H9 (cell line): ENCODE data around the gene SVEP1. TPM values are rescaled to one million over a fixed set of nuclear protein-coding genes. Genes with fewer than 3 reads are reported as not detected.

Experiments used
- DNase-seq: peaks from one replicate; pipeline ENCODE4 v3.0.0-alpha.2; 2017
- H2AFZ ChIP-seq: one replicate; pipeline ENCODE4 v1.6.1; 2013; ENCODE audit warnings: mild to moderate bottlenecking, low read length, control low read depth, moderate library complexity
- H2AK5ac ChIP-seq: 2 replicates; pipeline ENCODE4 v1.6.1; 2013; ENCODE audit warnings: low read length, control low read depth, mixed read lengths; ENCODE audit not compliant: insufficient read length
- H2BK120ac ChIP-seq: one replicate; pipeline ENCODE4 v1.6.1; 2013; ENCODE audit warnings: low read depth, mild to moderate bottlenecking, low read length, control low read depth, inconsistent platforms; ENCODE audit not compliant: poor library complexity, severe bottlenecking
- H2BK12ac ChIP-seq: 2 replicates; pipeline ENCODE4 v1.6.1; 2013; ENCODE audit warnings: low read length, control low read depth, mixed read lengths, low read depth; ENCODE audit not compliant: insufficient read length
- H2BK15ac ChIP-seq: 2 replicates; pipeline ENCODE4 v1.6.1; 2013; ENCODE audit warnings: low read depth, low read length, control low read depth
- H2BK20ac ChIP-seq: one replicate; pipeline ENCODE4 v1.6.1; 2013; ENCODE audit warnings: low read depth, mild to moderate bottlenecking, low read length, control low read depth, inconsistent platforms; ENCODE audit not compliant: poor library complexity, severe bottlenecking
- H2BK5ac ChIP-seq: 2 replicates; pipeline ENCODE4 v1.6.1; 2013; ENCODE audit warnings: low read length, control low read depth, mixed read lengths; ENCODE audit not compliant: insufficient read length
- H3K14ac ChIP-seq: 2 replicates; pipeline ENCODE4 v1.6.1; 2013; ENCODE audit warnings: low read length, control low read depth; ENCODE audit not compliant: insufficient read depth
- H3K18ac ChIP-seq: 2 replicates; pipeline ENCODE4 v1.6.1; 2013; ENCODE audit warnings: low read depth, mild to moderate bottlenecking, mixed read lengths, low read length, control low read depth; ENCODE audit not compliant: insufficient read length
- H3K23ac ChIP-seq: 2 replicates; pipeline ENCODE4 v1.6.1; 2013; ENCODE audit warnings: low read length, control low read depth, mixed read lengths, low read depth; ENCODE audit not compliant: insufficient read length
- H3K23me2 ChIP-seq: 2 replicates; pipeline ENCODE4 v1.6.1; 2013; ENCODE audit warnings: low read depth, mild to moderate bottlenecking, mixed read lengths, low read length, control low read depth; ENCODE audit not compliant: insufficient read length, poor library complexity, severe bottlenecking
- H3K27ac ChIP-seq: 2 replicates; pipeline ENCODE4 v1.5.1; 2013; ENCODE audit warnings: low read length, control low read depth, mixed read lengths, low read depth; ENCODE audit not compliant: insufficient read length
- H3K27me3 ChIP-seq: 2 replicates; pipeline ENCODE4 v1.6.1; 2013; ENCODE audit warnings: low read length, control low read depth, inconsistent platforms; ENCODE audit not compliant: insufficient read depth
- H3K4ac ChIP-seq: 2 replicates; pipeline ENCODE4 v1.6.1; 2013; ENCODE audit warnings: low read depth, mild to moderate bottlenecking, control low read depth, inconsistent platforms, low read length, moderate library complexity
- H3K4me1 ChIP-seq: 2 replicates; pipeline ENCODE4 v1.6.1; 2013; ENCODE audit warnings: low read length, control low read depth, inconsistent platforms; ENCODE audit not compliant: insufficient read depth
- H3K4me2 ChIP-seq: 2 replicates; pipeline ENCODE4 v1.6.1; 2013; ENCODE audit warnings: low read length, control low read depth, mixed read lengths; ENCODE audit not compliant: insufficient read length, insufficient read depth
- H3K56ac ChIP-seq: 2 replicates; pipeline ENCODE4 v1.6.1; 2013; ENCODE audit warnings: low read depth, mild to moderate bottlenecking, mixed read lengths, low read length, control low read depth; ENCODE audit not compliant: insufficient read length
- H3K79me1 ChIP-seq: 2 replicates; pipeline ENCODE4 v1.6.1; 2013; ENCODE audit warnings: low read depth, mild to moderate bottlenecking, moderate library complexity, low read length, control low read depth, inconsistent platforms; ENCODE audit not compliant: insufficient read depth, poor library complexity, severe bottlenecking
- H3K79me2 ChIP-seq: 2 replicates; pipeline ENCODE4 v1.6.1; 2013; ENCODE audit warnings: low read length, control low read depth, inconsistent platforms; ENCODE audit not compliant: insufficient read depth
- H3K9ac ChIP-seq: 2 replicates; pipeline ENCODE4 v1.6.1; 2013; ENCODE audit warnings: low read length, control low read depth, mixed read lengths; ENCODE audit not compliant: insufficient read length; ENCODE audit errors: extremely low read depth
- H3K9me3 ChIP-seq: one replicate; pipeline ENCODE4 v1.6.1; 2013; ENCODE audit warnings: low read depth, low read length, inconsistent platforms; ENCODE audit not compliant: control insufficient read depth
- H3T11ph ChIP-seq: one replicate; pipeline ENCODE4 v1.6.1; 2013; ENCODE audit warnings: mild to moderate bottlenecking, low read length, control low read depth, inconsistent platforms
- H4K20me1 ChIP-seq: one replicate; pipeline ENCODE4 v1.6.1; 2013; ENCODE audit not compliant: control insufficient read depth, insufficient read length, insufficient read depth
- H4K5ac ChIP-seq: 2 replicates; pipeline ENCODE4 v1.6.1; 2013; ENCODE audit warnings: low read depth, mild to moderate bottlenecking, mixed read lengths, low read length, control low read depth; ENCODE audit not compliant: insufficient read length
- H4K8ac ChIP-seq: replicated peaks from 2 replicates; pipeline ENCODE4 v1.6.1; 2013; ENCODE audit warnings: low read length, control low read depth, mixed read lengths, low read depth; ENCODE audit not compliant: insufficient read length
- H4K91ac ChIP-seq: 2 replicates; pipeline ENCODE4 v1.6.1; 2013; ENCODE audit warnings: low read depth, mild to moderate bottlenecking, moderate library complexity, mixed read lengths, low read length, control low read depth; ENCODE audit not compliant: insufficient read length
- H3K27ac Mint-ChIP-seq, 3 experiments: 2 replicates in 2 of 3; 3 replicates in 1 of 3; pipeline ENCODE4 v1.8.0; 2020 to 2021; ENCODE audit warnings: mixed read lengths in 3 of 3, mild to moderate bottlenecking in 1 of 3, moderate library complexity in 1 of 3
- H3K27me3 Mint-ChIP-seq: 2 replicates; pipeline ENCODE4 v1.8.0; 2021; ENCODE audit warnings: low read depth, mild to moderate bottlenecking, moderate library complexity, mixed read lengths
- H3K36me3 Mint-ChIP-seq, 3 experiments: 2 replicates in 2 of 3; 3 replicates in 1 of 3; pipeline ENCODE4 v1.8.0; 2020 to 2021; ENCODE audit warnings: low read depth in 3 of 3, mixed read lengths in 3 of 3; ENCODE audit not compliant: insufficient read depth in 1 of 3
- H3K4me1 Mint-ChIP-seq, 2 experiments: 2 replicates each; pipeline ENCODE4 v1.8.0; 2020; ENCODE audit warnings: mixed read lengths in 2 of 2
- H3K4me3 Mint-ChIP-seq, 2 experiments: 2 replicates in 1 of 2; 3 replicates in 1 of 2; pipeline ENCODE4 v1.8.0; 2020 to 2021; ENCODE audit warnings: mild to moderate bottlenecking in 2 of 2, mixed read lengths in 2 of 2, moderate library complexity in 1 of 2
- H3K9me3 Mint-ChIP-seq, 2 experiments: 2 replicates in 1 of 2; 3 replicates in 1 of 2; pipeline ENCODE4 v1.8.0; 2020; ENCODE audit warnings: mild to moderate bottlenecking in 2 of 2, mixed read lengths in 2 of 2, moderate library complexity in 1 of 2
- WGBS: extraction: QIAGEN DNeasy Blood & Tissue Kit; methylation state at CpG from one replicate; pipeline ENCODE4 v1.1.7; 2013; ENCODE audit warnings: missing lambda C conversion rate, low lambda C conversion rate, mixed read lengths; ENCODE audit not compliant: insufficient read length; ENCODE audit errors: extremely low coverage; 5-methylcytosine and 5-hydroxymethylcytosine counted together
- total RNA-seq: library from RNA; stranded (reverse); gene quantifications from 2 replicates; pipeline ENCODE4 v1.2.1, GENCODE V29; 2021
- TF ChIP-seq, protein P1 (sequence below): fragments of 200-600 bp; sonication (generic); conservative IDR thresholded peaks from 3 replicates; pipeline ENCODE4 v1.8.0; 2021; ENCODE audit warnings: antibody characterized with exemption, mild to moderate bottlenecking

SVEP1 gene
- total RNA-seq, 1 experiment from 2014 or later = 0.17 TPM

DNA sequence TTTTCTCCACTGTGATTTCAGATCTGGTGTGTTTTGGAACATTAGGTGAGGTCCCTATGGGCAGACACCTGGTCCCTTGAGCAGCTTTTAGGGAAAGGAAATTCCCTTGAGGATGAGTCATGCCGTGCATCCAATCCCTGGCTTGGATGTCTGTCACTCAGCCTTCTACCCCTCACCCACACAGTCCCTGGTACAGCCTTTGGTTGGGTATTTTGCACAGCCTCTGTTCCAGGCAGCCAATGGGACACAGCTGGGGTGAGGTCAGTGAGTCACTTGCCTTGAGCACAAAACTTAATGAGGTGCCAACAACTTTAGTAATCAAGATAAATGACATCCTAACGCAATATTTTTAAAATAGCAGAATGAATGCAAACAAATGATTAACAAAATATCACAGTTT is 22.7 kb upstream of the SVEP1 start:
- Mint-ChIP-seq H3K9me3 (peaks cover 4 to 10% of the 10 kb centered on the region in 2 experiments; a peak in 2 of 5 replicates), H3K36me3 (peaks cover 0 to 13% (median 5%) of the 10 kb centered on the region in 3 experiments; a peak in 5 of 7 replicates)
- WGBS = no CpG with 5 or more reads among the region's 2 CpGs

More for the DNA sequence above, 22.7 kb upstream of the SVEP1 start:
- Histone ChIP-seq H3K27me3 (no peaks in the 10 kb centered on the region), H3K23ac (no peak overlapping the region), H2BK20ac (no peak overlapping the region), H3K9me3 (no peaks in the 10 kb centered on the region), H2BK5ac (no peak overlapping the region), H3K79me2 (no peaks in the 10 kb centered on the region), H3K23me2 (no peaks in the 10 kb centered on the region), H3K9ac (no peak overlapping the region), H3K18ac (no peak overlapping the region), H3K27ac (no peak overlapping the region), H3K56ac (no peak overlapping the region), H4K91ac (no peak overlapping the region), H2AFZ (no peak overlapping the region), H3K4me2 (no peak overlapping the region), H4K8ac (no peak overlapping the region), H3K79me1 (no peaks in the 10 kb centered on the region), H4K5ac (no peak overlapping the region), H2BK12ac (no peak overlapping the region), H4K20me1 (no peaks in the 10 kb centered on the region), H2AK5ac (no peak overlapping the region), H2BK15ac (no peak overlapping the region), H3K4me1 (peaks cover 6% of the 10 kb centered on the region), H3T11ph (no peak overlapping the region), H3K14ac (no peak overlapping the region), H2BK120ac (no peak overlapping the region), H3K4ac (no peak overlapping the region)
- H3K4me1 Mint-ChIP-seq = peaks cover 22 to 25% of the 10 kb centered on the region in 2 experiments
- TF ChIP-seq, protein P1, sequence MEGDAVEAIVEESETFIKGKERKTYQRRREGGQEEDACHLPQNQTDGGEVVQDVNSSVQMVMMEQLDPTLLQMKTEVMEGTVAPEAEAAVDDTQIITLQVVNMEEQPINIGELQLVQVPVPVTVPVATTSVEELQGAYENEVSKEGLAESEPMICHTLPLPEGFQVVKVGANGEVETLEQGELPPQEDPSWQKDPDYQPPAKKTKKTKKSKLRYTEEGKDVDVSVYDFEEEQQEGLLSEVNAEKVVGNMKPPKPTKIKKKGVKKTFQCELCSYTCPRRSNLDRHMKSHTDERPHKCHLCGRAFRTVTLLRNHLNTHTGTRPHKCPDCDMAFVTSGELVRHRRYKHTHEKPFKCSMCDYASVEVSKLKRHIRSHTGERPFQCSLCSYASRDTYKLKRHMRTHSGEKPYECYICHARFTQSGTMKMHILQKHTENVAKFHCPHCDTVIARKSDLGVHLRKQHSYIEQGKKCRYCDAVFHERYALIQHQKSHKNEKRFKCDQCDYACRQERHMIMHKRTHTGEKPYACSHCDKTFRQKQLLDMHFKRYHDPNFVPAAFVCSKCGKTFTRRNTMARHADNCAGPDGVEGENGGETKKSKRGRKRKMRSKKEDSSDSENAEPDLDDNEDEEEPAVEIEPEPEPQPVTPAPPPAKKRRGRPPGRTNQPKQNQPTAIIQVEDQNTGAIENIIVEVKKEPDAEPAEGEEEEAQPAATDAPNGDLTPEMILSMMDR = no peak
- H3K27ac Mint-ChIP-seq = peak overlapping the region in 1 of 3 experiments; percentile 22; a peak in 1 of 7 replicates
- DNase-seq = peak; percentile 54
- no peak overlapping the region; a peak in 1 of 5 replicates for H3K4me3 Mint-ChIP-seq
- 0 out of 2 replicates have a peak, but pooled peaks cover 1% of the 10 kb centered on the region for H3K27me3 Mint-ChIP-seq
